ENCODE results near the gene FSTL5. TPM values are rescaled to one million over a fixed set of nuclear protein-coding genes. Genes with fewer than 3 reads are reported as not detected.

FSTL5 gene
- polyA plus RNA-seq, 3 donors, result not detected

- no peak for DNase-seq
- Histone ChIP-seq H3K9me3 (replicated peaks in 1 of 2; ENCODE audit: control insufficient read depth in 1 of 2, insufficient read depth in 1 of 2, low read length in 2 of 2) (no peaks in the 10 kb centered on the region), H3K79me2 (ENCODE audit: insufficient read depth, low read length) (no peaks in the 10 kb centered on the region), H3K4me1 (ENCODE audit: control insufficient read depth in 1 of 2, insufficient read depth in 2 of 2, low read length in 2 of 2) (no peaks in the 10 kb centered on the region), H3K4me2 (replicated peaks; ENCODE audit: extremely low read depth, low read length, poor library complexity, severe bottlenecking) (no peak overlapping the region), H2AFZ (ENCODE audit: insufficient read depth, low read depth, low read length, poor library complexity, severe bottlenecking) (no peak overlapping the region), H3K9ac (ENCODE audit: insufficient read depth, low read length, poor library complexity, severe bottlenecking) (no peak overlapping the region), H4K20me1 (ENCODE audit: insufficient read depth, low read length) (no peaks in the 10 kb centered on the region), H3K27me3 (ENCODE audit: control insufficient read depth in 2 of 2, insufficient read depth in 2 of 2, low read length in 2 of 2) (no peaks in the 10 kb centered on the region), H3K4me3 (replicated peaks in 1 of 3; ENCODE audit: low read depth in 2 of 3, low read length in 3 of 3) (no peak overlapping the region), H3K36me3 (replicated peaks in 1 of 2; ENCODE audit: control insufficient read depth in 1 of 2, insufficient read depth in 2 of 2, low read length in 2 of 2) (no peaks in the 10 kb centered on the region), H3K27ac (ENCODE audit: low read depth in 1 of 2, low read length in 2 of 2) (no peak overlapping the region)
- no peak overlapping the region for H3K27ac Mint-ChIP-seq
- H3K36me3 Mint-ChIP-seq, result no peaks in the 10 kb centered on the region
- H3K4me3 Mint-ChIP-seq, result no peak overlapping the region
- whole genome bisulfite sequencing (ENCODE audit: insufficient coverage), result no CpG with 5 or more reads among the region's 1 CpG
- intact Hi-C loops (cut with micrococcal nuclease), result no loop called here
- no peaks in the 10 kb centered on the region for H3K27me3 Mint-ChIP-seq (ENCODE audit: low read depth in 3 of 3)
- TF ChIP-seq, protein P1, sequence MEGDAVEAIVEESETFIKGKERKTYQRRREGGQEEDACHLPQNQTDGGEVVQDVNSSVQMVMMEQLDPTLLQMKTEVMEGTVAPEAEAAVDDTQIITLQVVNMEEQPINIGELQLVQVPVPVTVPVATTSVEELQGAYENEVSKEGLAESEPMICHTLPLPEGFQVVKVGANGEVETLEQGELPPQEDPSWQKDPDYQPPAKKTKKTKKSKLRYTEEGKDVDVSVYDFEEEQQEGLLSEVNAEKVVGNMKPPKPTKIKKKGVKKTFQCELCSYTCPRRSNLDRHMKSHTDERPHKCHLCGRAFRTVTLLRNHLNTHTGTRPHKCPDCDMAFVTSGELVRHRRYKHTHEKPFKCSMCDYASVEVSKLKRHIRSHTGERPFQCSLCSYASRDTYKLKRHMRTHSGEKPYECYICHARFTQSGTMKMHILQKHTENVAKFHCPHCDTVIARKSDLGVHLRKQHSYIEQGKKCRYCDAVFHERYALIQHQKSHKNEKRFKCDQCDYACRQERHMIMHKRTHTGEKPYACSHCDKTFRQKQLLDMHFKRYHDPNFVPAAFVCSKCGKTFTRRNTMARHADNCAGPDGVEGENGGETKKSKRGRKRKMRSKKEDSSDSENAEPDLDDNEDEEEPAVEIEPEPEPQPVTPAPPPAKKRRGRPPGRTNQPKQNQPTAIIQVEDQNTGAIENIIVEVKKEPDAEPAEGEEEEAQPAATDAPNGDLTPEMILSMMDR (IDR thresholded peaks at IDR 0.05), result no peak
- no peaks in the 10 kb centered on the region for H3K4me1 Mint-ChIP-seq
- no peaks in the 10 kb centered on the region for H3K9me3 Mint-ChIP-seq
Observed at GRCh38 chr4:162059656-162060055, 104.1 kb downstream of the FSTL5 start.

GRCh38 chr4:162056990-162057389, 106.8 kb downstream of the FSTL5 start:
- Histone ChIP-seq H3K4me1 (ENCODE audit: control insufficient read depth in 1 of 2, insufficient read depth in 2 of 2, low read length in 2 of 2) (no peaks in the 10 kb centered on the region), H3K9me3 (replicated peaks in 1 of 2; ENCODE audit: control insufficient read depth in 1 of 2, insufficient read depth in 1 of 2, low read length in 2 of 2) (no peaks in the 10 kb centered on the region), H2AFZ (ENCODE audit: insufficient read depth, low read depth, low read length, poor library complexity, severe bottlenecking) (no peak overlapping the region), H4K20me1 (ENCODE audit: insufficient read depth, low read length) (no peaks in the 10 kb centered on the region), H3K4me3 (replicated peaks in 1 of 3; ENCODE audit: low read depth in 2 of 3, low read length in 3 of 3) (no peak overlapping the region), H3K4me2 (replicated peaks; ENCODE audit: extremely low read depth, low read length, poor library complexity, severe bottlenecking) (no peak overlapping the region), H3K79me2 (ENCODE audit: insufficient read depth, low read length) (no peaks in the 10 kb centered on the region), H3K36me3 (replicated peaks in 1 of 2; ENCODE audit: control insufficient read depth in 1 of 2, insufficient read depth in 2 of 2, low read length in 2 of 2) (no peaks in the 10 kb centered on the region), H3K27me3 (ENCODE audit: control insufficient read depth in 2 of 2, insufficient read depth in 2 of 2, low read length in 2 of 2) (no peaks in the 10 kb centered on the region), H3K27ac (ENCODE audit: low read depth in 1 of 2, low read length in 2 of 2) (no peak overlapping the region), H3K9ac (ENCODE audit: insufficient read depth, low read length, poor library complexity, severe bottlenecking) (no peak overlapping the region)
- H3K4me1 Mint-ChIP-seq, result no peaks in the 10 kb centered on the region
- DNase-seq, result no peak
- 86% methylated on average over 3 of the region's 8 CpGs for WGBS (ENCODE audit: insufficient coverage)
- H3K27ac Mint-ChIP-seq, result no peak overlapping the region
- H3K9me3 Mint-ChIP-seq, result no peaks in the 10 kb centered on the region
- H3K36me3 Mint-ChIP-seq, result no peaks in the 10 kb centered on the region
- no peaks in the 10 kb centered on the region for H3K27me3 Mint-ChIP-seq (ENCODE audit: low read depth in 3 of 3)
- TF ChIP-seq, protein P1 (IDR thresholded peaks at IDR 0.05), result no peak
- intact Hi-C loops (cut with micrococcal nuclease), result no loop called here
- H3K4me3 Mint-ChIP-seq, result no peak overlapping the region
